Upper lobe of left lung (tissue), 4 donors: ENCODE measurements around the gene KRTAP9-9.

ENCODE experiments used
- CTCF ChIP-seq, 6 experiments: fragments of 450-650 bp in 4 of 6; fragments of 200-600 bp in 2 of 6; sonication (generic) in 2 of 6; IDR thresholded peaks; one replicate each; pipeline ENCODE4 v1.5.1; 2016 to 2019; ENCODE audit warnings: antibody characterized with exemption in 6 of 6
- EP300 ChIP-seq, 4 donors: sonication (generic); formaldehyde crosslinking; IDR thresholded peaks; one replicate each; pipeline ENCODE4 v1.5.1; 2017; ENCODE audit warnings: antibody characterized with exemption in 4 of 4, control low read depth in 2 of 4
- POLR2A ChIP-seq, 4 donors: fragments of 450-650 bp; IDR thresholded peaks; one replicate each; pipeline ENCODE4 v1.5.1; 2016 to 2017; ENCODE audit warnings: antibody characterized with exemption in 4 of 4, mild to moderate bottlenecking in 2 of 4

DNA sequence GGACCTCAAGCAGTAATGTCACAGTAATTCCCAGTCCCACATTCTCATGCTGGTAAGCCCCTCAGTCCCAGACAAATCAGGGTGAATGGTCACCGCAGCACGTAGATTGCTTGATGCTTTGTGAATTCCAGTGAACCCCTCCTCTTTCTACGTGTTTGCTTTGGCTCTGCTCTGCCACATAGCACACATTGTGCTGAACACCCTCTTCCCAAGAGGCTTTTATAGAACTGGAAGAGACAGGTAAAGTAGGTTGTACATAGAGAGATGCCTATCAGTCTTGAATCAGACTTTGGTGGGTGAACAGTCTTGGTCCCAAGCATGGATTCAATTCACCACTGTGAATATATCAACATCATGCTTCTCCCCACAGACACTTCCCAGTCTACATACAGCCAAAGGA is 9.4 kb downstream of the KRTAP9-9 start:
- TF ChIP-seq CTCF (IDR thresholded peaks at IDR 0.05) (no peak), POLR2A (IDR thresholded peaks at IDR 0.05) (no peak), EP300 (IDR thresholded peaks at IDR 0.05) (no peak)
